GM21717 (cell line): ENCODE measurements around the gene HSH2D.

ENCODE experiments used
- ATAC-seq: cut with Tn5 transposase; IDR thresholded peaks from one replicate; pipeline ENCODE4 v1.9.1; 2021; ENCODE audit warnings: mild to moderate bottlenecking, moderate library complexity; ENCODE audit not compliant: unreplicated experiment

HSH2D gene

DNA sequence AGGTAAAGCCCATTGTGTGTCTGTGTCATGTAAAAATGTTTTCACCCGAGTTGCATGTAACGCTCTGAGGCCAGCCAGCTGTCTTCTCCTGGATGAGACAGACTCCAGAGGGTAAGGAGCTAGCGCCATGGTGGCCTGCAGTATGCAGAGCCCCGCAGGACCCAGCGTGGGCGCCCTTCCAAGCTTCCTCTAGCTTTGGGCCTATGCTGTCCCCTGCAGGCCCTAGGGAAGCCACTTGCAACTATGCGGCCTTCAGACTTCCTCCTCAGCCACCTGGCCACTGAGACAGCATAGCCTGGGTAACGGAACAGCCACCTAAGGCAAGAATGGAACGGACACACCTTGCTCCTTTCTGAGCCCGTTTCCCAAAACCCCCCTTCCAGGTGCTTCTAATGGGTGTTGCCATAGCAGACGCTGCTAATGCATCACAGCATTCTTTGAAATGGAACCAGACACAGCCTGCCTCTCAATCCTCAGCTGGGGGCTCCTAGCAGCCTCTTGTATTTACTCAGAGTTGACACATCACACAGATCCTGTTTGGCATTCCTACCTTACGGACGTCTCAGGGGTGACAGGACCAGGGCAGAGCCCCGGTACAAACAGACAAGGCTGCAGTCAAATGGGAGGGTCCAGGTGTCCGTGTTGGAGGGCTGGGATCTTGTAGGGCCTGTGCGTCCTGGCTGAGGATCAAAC is 47.9 kb downstream of the HSH2D start:
- ATAC-seq, result no peak

DNA sequence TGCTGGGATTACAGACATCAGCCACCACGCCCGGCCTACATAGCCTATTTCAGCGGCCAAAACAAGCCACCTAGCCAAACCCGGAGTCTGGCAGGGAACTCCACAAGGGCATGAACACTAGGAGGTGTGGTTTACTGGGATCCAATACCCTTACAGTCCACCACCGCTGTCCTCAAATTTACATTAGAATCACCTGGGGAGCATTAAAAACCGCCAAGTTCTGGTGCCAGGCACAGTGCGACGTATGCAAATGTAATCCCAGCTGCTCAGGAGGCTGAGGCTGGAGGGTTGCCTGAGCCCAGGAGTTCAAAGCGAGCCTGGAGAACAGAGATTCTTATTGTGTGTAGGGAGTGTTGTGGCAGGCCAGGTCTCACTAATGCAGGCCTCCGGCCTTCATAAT is 50.0 kb downstream of the HSH2D start:
- ATAC-seq, result no peak

DNA sequence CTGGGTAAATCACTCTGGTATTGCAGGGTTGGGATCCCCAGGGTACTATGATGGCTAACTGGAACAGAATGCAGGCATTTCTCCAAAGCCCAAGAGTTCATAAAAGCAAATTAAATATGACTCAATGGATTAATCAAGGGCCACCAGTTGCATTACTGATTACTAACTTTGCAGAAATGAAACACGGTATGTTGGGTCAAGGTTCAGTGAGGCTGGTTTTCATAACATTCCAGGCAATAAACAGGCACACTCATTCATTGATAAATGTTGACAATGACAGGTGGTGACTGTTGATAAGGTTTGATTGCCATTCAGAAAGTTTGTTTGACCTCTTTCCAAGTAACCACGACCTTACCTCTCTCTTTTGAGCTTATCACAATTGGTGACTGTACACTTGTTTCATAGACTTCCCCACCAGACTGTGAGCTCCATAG is 53.7 kb downstream of the HSH2D start:
- no peak for ATAC-seq

DNA sequence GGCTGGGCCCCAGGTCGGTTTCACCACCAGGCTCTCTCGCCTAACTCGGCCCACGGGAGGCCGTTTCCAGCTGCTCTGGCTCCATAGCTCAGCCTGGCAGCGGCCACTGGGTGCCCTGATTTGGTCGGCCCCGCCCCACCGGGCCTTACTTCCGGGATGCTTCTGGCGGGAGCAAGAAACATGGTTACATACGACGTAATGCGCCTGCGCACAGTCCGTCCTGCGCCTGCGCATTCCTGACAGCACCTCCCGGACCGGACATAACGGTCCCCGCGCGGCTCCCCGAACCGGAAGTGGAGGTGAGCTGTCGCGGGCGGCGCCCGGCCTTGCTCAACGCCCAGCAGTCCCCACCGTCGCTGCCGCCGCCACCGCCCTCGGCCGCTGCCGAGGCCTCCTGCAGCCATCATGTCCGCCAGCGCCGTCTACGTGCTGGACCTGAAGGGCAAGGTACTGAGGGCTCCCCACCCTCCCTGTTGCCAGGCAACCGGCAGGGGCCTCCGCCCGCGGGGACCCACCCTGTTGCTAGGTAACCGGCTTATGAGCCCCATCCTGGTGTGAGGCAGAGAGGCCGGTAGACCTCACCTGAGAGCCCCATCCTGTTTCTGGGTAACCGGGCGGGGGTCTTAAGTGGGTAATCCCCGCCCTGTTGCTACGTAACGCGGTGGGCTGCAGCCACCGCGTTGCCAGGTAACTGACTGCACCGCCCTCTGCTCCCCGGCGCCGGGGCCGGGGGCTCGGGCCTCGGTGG is 54.3 kb downstream of the HSH2D start, which contains the start of gene AP1M1:
Gene AP1M1 (plus strand): TSS at position 290 of the 748 bp plus-strand sequence. CDS start 116 bp downstream, at position 406.
- peak; percentile 65 for ATAC-seq

DNA sequence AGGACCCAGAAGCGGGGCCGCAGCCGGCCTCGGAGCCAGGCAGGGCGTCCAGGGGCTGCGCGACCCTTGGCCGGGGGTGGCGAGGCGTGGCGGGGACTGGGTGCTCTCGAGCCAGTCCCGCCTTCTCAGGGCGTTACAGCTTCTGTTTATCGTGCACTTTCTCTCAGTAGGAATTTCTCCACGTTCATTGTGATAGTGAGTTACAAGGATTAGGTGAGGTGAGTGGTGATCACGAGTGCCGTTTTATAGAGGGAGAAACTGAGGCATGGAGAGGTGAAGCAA is 54.8 kb downstream of the HSH2D start:
- no peak for ATAC-seq

DNA sequence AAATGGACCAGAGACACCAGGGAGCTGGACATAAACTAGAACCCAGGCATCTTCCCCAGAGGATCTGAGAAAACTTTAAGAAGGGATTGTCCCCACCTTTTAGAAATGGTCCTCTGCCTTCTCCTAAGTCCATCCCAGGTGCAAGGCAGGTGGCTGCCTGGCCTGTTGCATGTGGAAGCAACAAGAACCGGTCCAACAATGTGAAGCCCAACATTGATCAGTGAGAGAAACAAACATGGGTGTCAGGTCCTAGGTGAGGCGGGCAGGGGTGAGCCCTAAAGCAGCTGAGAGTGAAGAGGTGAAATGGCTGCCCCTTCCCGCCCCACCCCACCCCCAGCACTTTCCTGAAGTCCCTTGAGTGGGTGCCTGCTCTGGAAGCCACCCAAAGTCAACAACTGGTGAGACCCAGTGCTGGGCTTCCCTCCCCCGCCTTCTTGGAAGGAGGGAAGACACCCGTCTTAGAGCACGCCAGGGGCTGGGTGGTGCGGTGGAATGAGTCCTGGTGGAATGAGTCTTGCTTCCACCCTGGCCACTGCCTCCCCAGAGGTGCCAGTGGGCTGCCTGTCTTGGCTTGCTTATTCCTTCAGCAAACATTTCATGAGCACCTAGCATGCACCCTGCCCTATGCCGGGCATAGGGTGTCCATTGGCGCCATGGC is 55.9 kb downstream of the HSH2D start:
- no peak for ATAC-seq

DNA sequence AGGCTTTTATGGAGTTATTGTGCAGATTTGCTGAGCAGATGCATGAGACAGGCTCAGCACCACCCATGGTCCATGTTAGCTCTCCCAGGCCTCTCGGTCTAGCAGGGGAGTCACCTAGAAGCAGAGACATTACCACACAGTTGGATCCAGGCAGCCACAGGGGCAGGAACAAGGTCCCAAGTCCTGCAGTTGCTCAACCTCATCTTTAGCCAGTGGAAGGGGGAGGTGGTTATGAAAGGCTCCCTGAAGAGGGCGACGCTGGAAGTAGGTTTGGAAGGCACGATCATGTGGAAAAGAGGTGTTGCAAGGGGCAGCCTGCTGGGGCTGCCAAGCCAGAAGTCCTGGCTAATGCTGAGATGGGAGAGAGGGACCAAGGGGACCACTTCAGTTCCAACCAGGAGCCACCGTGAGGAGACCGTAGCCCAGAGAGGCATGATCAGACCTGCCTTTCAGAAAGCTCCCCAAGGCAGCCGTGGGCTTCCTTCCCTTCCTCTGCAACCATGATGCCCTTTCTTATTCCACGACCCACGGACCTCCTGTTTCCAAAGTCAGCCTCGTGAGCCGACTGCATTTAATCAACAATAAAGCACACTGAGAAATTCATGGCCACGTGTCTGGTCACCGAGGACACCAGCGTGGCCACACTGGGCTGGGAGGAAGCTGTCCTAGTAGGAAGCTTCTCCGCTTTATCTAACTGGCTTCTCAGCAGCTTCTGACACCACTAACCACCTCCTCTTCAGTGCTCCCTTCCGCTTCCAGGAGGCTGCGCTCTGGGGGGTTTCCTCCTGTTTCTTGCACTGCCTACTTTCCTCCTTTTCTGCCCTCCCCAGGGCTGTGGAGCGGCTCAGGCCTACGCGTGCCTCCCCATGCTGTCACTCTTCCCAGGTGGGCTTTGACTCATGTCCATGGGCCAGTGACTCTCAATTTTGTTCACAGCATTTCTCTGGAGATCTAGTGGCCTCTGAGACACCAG is 56.8 kb downstream of the HSH2D start:
- ATAC-seq, result no peak

DNA sequence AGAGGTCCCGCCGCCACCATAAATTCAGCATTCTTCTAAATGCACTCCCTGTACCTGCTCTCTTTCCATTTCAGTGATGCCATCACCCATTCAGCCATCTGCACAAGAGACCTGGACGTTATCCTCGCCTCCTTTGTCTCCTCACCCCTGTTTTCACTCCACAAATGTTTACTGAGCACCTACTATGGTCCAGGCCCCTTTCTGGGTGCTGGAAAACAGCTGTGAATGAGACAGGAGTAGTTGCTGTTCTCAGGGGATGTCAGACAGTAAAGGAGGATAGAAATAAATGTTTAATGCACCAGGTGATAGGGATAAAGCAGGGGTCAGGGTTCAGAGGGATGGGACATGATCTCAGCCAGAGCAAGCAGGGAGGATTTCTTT is 57.5 kb downstream of the HSH2D start:
- ATAC-seq, result no peak

DNA sequence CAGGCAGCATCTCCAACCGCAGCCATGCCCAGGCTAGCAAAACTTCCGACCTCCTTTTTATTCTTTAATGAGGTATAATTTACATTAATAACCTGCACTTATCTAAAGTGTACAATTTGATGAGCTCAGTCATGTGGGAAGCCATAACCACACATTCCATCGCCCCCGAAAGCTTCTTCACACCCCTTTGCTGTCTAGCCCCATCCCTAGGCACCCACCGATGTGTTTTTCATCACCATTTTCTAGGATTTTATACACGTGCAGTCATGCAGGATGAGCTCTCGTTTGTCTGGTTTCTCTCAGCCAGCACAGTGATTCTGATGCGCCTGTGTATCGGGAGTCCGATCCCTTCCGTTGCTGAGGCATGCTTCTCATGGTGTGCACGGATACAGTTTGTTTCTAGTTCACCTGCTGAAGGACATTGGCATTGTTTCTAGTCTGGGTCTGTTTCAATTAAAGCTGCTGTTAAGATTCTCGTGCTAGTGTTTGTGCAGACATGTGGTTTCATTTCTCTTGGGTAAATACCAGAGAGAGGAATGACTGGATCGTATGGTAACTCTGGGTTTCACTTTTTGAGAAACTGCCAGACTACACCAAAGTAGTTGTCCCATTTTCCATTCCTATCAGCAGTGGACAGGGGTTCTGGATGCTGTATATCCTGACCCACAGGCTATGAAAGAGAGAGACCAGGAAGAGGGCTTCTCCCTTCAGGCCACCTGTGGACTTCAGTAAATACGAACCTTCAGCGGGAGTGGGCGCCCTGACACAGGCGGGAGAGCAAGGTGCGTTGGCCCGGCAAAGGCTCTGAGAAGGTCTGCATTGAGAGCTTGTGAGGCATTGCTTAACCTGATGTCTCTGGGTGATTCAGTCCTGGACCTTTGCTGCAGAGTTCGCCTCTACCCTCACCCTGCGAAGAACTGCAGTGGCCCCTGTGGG is 59.1 kb downstream of the HSH2D start:
- ATAC-seq, result no peak

DNA sequence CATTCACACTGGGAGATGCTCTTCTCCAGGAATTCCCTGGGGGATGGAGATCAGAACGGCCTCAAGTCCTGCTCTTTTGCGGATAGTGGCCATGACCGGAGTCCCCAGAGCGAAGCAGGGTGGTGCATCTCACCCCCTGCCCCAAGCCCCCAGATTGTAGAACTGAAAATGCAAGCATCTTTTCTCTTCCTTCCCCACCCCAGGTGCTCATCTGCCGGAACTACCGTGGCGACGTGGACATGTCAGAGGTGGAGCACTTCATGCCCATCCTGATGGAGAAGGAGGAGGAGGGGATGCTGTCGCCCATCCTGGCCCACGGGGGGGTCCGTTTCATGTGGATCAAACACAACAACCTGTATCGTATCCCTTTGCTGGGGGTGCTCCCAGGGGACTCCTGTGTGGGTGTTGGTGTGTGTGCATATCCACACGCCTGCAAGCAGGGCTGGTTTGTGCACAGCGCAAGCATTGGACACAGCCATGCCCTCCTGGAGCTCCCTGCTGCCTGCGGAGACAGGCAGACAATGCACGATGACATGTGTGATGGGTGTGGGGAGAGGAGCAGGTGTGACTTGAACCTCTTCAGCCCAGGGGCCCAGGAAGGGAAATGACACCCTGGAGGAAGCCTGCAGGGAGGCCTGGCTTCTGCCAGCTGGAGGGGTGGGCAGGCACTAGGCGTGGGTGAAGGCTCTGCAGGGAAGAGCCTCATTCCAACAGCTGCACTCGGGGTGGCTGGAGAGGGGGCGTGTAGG is 59.9 kb downstream of the HSH2D start:
- ATAC-seq, result no peak

DNA sequence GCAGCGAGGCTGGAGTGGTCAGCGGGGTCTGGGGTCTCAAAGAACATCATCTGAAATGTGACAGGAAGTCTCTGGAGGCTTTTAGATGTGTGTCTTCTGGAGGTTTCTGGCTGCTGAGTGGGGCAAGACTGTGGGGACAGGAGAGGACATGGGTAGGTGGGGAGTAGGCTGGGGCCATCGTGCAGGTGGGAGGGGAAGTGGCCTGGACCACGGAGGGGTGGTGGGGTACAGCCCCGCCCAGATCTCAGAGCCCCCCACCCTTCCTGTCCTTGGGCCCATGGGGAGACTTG is 60.5 kb downstream of the HSH2D start:
- no peak for ATAC-seq

DNA sequence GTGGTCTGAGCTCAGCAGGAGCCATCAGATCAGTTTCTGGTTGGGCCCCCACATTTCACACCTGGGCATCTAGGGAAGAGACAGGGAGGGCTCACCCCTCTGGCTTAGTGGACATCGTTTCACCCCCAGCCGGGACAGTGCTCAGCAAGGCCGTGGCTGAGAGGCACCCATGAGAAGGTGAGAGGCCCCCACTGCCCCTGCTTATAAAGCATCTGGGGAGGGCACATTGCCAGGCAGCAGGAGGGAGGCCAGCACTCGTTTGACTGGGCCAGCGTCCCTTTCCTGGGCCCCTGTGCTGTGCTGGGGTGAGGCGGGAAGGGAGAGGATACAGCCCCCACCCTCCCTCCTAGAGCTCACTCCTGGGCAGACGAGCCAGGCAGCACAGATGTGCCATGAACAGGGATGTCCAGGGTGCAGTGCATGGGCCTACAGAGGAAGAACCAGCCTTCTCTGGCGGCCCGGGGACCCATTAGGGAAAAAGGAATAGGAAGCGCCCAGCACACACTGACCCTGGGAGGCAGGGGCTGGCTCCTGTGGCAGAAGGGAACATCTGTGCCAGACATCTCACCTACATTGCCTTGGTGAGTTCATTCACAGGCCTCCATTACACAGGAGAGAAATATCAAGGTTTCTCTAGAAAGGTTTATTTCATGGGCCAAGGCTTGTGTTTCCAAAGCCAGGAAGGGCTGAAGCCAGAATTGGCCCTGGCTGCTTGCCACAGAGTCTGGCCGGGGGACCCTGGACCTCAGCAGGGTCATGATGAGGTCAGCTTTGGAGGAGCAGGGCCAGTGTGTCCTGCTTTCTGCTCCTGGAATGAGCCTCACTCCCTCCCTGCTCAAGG is 61.9 kb downstream of the HSH2D start:
- ATAC-seq, result no peak

DNA sequence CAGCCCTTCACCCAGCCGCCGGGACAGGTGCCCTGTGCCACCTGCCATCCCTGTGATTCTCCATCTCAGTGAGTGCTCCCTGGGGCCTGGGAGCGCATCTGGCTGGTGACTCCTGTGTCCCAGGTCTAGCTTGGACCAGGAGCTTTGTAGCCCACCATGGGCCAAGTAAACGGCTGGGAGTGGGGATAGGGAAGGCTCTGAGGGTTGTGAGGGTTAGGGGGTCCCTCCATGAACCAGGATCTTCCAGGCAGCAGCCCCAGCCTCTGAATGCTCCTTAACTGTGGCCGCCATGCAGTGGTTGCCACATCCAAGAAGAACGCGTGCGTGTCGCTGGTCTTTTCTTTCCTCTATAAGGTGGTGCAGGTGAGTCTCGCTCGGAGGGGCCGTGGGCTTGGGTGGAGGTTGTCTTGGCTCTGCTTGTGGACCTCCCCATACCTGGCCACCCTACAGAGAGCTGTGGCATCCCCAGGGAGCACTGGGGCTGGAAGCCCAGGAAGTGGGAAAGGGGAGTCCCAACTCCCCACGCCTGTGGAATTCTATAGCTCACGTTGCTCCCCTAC is 62.6 kb downstream of the HSH2D start:
- no peak for ATAC-seq

DNA sequence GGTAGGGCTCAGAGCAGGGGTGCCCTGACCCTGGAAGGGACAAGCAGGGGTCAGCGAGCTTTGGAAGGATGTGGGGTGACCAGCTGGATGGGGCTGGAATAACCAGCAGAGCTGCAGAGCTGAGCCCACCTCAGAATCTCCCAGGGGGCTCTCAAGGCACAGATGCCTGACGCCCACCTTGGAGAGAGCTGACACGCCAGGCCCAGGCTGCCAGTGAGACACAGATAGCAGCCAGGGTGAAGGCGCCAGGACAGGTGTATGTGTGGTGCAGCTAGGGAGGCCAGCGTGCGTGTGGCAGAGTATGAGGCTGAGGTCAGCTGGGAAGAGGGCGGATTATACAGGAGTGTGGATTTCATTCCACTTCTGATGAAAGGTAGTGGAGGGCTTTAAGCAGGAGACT is 63.2 kb downstream of the HSH2D start:
- no peak for ATAC-seq

DNA sequence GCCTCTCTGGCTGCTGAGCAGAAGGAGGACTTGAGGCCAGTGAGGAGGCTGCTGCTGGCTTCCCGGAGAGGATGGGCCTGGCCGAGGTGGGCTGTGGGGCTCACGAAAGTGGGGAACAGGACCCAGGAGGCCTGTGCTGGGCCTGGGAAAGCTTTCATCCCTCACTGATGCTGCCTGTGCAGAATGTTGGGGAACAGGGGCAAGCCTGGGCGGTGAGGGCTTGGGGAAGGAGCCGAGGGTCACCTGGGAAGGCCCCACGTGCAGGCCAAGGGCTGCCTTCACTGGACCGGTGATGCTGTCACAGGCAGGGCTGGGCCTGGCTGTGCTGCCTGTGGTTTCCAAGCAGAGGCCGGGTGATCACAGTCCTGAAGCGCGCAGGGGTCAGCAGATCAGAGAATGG is 63.6 kb downstream of the HSH2D start:
- ATAC-seq, result no peak

DNA sequence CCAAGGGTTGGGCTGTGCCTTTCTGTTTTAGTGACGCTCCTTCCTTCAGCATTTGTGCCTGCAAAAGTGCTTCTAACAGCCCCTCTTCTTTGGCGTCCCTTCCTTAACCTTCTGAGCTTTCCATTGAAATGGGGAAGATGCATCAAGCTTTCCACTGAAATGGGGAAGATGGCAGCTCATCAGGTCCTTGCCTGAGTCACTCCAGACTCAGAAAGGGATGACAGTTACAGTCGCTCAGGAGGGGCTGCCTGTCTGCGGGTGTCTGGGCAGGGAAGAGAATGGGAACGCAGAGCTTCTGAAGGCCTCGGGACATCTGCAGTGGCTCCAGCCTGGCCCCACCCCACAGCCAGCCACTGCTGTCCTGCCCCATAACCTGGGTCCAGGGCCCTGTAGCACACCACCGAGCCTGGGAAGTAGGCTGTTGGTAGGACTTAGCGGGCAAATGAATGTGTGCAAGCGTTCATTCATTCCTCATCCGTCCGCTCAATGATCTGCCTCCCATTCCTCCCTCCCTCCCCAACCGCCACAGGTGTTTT is 64.1 kb downstream of the HSH2D start:
- ATAC-seq, result no peak
